HFFc6 (cell line): ENCODE measurements around the gene MAPK6. TPM values are rescaled to one million over a fixed set of nuclear protein-coding genes. Genes with fewer than 3 reads are reported as not detected.
A peak's percentile ranks its signal among the peaks of the same experiment; 100 is the strongest.

Experiments
- DNase-seq: peaks from one replicate; pipeline ENCODE4 v3.0.0-alpha.2; 2018
- H3K27ac Mint-ChIP-seq: 2 replicates; pipeline ENCODE4 v1.8.0; 2020; ENCODE audit warnings: mild to moderate bottlenecking, mixed read lengths
- H3K27me3 Mint-ChIP-seq: 2 replicates; pipeline ENCODE4 v1.8.0; 2021; ENCODE audit warnings: mild to moderate bottlenecking, moderate library complexity, mixed read lengths; ENCODE audit not compliant: insufficient read depth
- H3K36me3 Mint-ChIP-seq: 2 replicates; pipeline ENCODE4 v1.8.0; 2021; ENCODE audit warnings: low read depth, mixed read lengths
- H3K4me1 Mint-ChIP-seq: 2 replicates; pipeline ENCODE4 v1.8.0; 2020; ENCODE audit warnings: low read depth, mixed read lengths
- H3K4me3 Mint-ChIP-seq: 2 replicates; pipeline ENCODE4 v1.8.0; 2020; ENCODE audit warnings: mild to moderate bottlenecking, moderate library complexity, mixed read lengths
- H3K9me3 Mint-ChIP-seq: 2 replicates; pipeline ENCODE4 v1.8.0; 2020; ENCODE audit warnings: mild to moderate bottlenecking, mixed read lengths
- CTCF ChIP-seq: fragments of 200-600 bp; sonication (generic); IDR thresholded peaks from 2 replicates; pipeline ENCODE4 v1.5.0; 2021; ENCODE audit warnings: antibody characterized with exemption, mild to moderate bottlenecking
- total RNA-seq, 6 experiments: library from RNA; stranded (reverse); fragmentation: NEBNext Ultra II Directional; extraction: Animal tissue kit (Norgen Biotek cat#: 25700); gene quantifications; 2 replicates in 1 of 6; 3 replicates in 5 of 6; pipeline ENCODE4 v1.2.3, GENCODE V29; 2021

The MAPK6 gene
- total RNA-seq, 6 experiments from 2014 or later, result 43.0 to 61.9 (median 54.6) TPM

GRCh38 chr15:52023169-52023922, 4.3 kb downstream of the MAPK6 start:
- H3K36me3 Mint-ChIP-seq, result peaks cover 25% of the 10 kb centered on the region
- H3K4me1 Mint-ChIP-seq, result peaks cover 47% of the 10 kb centered on the region
- peaks cover 5% of the 10 kb centered on the region for H3K27me3 Mint-ChIP-seq
- H3K4me3 Mint-ChIP-seq, result peak overlapping the region; percentile 53; the same call in 1 of the 2 replicates
- H3K27ac Mint-ChIP-seq, result peak overlapping the region; percentile 66
- no peak for TF ChIP-seq CTCF
- no peaks in the 10 kb centered on the region for H3K9me3 Mint-ChIP-seq
- DNase-seq, result no peak

GRCh38 chr15:52028431-52029093, 9.5 kb downstream of the MAPK6 start:
- Mint-ChIP-seq H3K4me1 (peaks cover 36% of the 10 kb centered on the region), H3K27ac (no peak overlapping the region; the same call in 1 of the 2 replicates), H3K4me3 (no peak overlapping the region), H3K36me3 (peaks cover 47% of the 10 kb centered on the region), H3K9me3 (peaks cover 6% of the 10 kb centered on the region), H3K27me3 (peaks cover 3% of the 10 kb centered on the region; the same call in 1 of the 2 replicates)
- DNase-seq, result no peak
- no peak for TF ChIP-seq CTCF

- Mint-ChIP-seq H3K27ac (no peak overlapping the region), H3K27me3 (peaks cover 1% of the 10 kb centered on the region), H3K36me3 (peaks cover 61% of the 10 kb centered on the region), H3K4me3 (no peak overlapping the region), H3K4me1 (peaks cover 40% of the 10 kb centered on the region), H3K9me3 (peaks cover 20% of the 10 kb centered on the region)
- no peak for DNase-seq
- TF ChIP-seq CTCF, result no peak
Measured at GRCh38 chr15:52030010-52030409, 11.0 kb downstream of the MAPK6 start.

GRCh38 chr15:52031556-52031955, 12.5 kb downstream of the MAPK6 start:
- Mint-ChIP-seq H3K4me3 (no peak overlapping the region), H3K27ac (no peak overlapping the region), H3K27me3 (peaks cover 1% of the 10 kb centered on the region), H3K36me3 (peaks cover 56% of the 10 kb centered on the region), H3K9me3 (peaks cover 21% of the 10 kb centered on the region), H3K4me1 (peaks cover 34% of the 10 kb centered on the region)
- no peak for TF ChIP-seq CTCF
- no peak for DNase-seq

- no peak overlapping the region for H3K4me3 Mint-ChIP-seq
- peaks cover 58% of the 10 kb centered on the region for H3K4me1 Mint-ChIP-seq
- TF ChIP-seq CTCF, result no peak
- DNase-seq, result no peak
- peaks cover 21% of the 10 kb centered on the region for H3K9me3 Mint-ChIP-seq
- H3K27ac Mint-ChIP-seq, result no peak overlapping the region
- peaks cover 35% of the 10 kb centered on the region for H3K36me3 Mint-ChIP-seq
- H3K27me3 Mint-ChIP-seq, result no peaks in the 10 kb centered on the region; the same call in 1 of the 2 replicates
Measured at GRCh38 chr15:52037889-52038505, 19.0 kb downstream of the MAPK6 start.
